HFFc6 (cell line): ENCODE data around the gene POP5. TPM values are rescaled to one million over a fixed set of nuclear protein-coding genes. Genes with fewer than 3 reads are reported as not detected.

ENCODE experiments used
- DNase-seq: peaks from one replicate; pipeline ENCODE4 v3.0.0-alpha.2; 2018
- H3K27ac Mint-ChIP-seq: 2 replicates; pipeline ENCODE4 v1.8.0; 2020; ENCODE audit warnings: mild to moderate bottlenecking, mixed read lengths
- H3K27me3 Mint-ChIP-seq: 2 replicates; pipeline ENCODE4 v1.8.0; 2021; ENCODE audit warnings: mild to moderate bottlenecking, moderate library complexity, mixed read lengths; ENCODE audit not compliant: insufficient read depth
- H3K36me3 Mint-ChIP-seq: 2 replicates; pipeline ENCODE4 v1.8.0; 2021; ENCODE audit warnings: low read depth, mixed read lengths
- H3K4me1 Mint-ChIP-seq: 2 replicates; pipeline ENCODE4 v1.8.0; 2020; ENCODE audit warnings: low read depth, mixed read lengths
- H3K4me3 Mint-ChIP-seq: 2 replicates; pipeline ENCODE4 v1.8.0; 2020; ENCODE audit warnings: mild to moderate bottlenecking, moderate library complexity, mixed read lengths
- H3K9me3 Mint-ChIP-seq: 2 replicates; pipeline ENCODE4 v1.8.0; 2020; ENCODE audit warnings: mild to moderate bottlenecking, mixed read lengths
- CTCF ChIP-seq: fragments of 200-600 bp; sonication (generic); IDR thresholded peaks from 2 replicates; pipeline ENCODE4 v1.5.0; 2021; ENCODE audit warnings: antibody characterized with exemption, mild to moderate bottlenecking
- total RNA-seq, 6 experiments: library from RNA; stranded (reverse); fragmentation: NEBNext Ultra II Directional; extraction: Animal tissue kit (Norgen Biotek cat#: 25700); gene quantifications; 2 replicates in 1 of 6; 3 replicates in 5 of 6; pipeline ENCODE4 v1.2.3, GENCODE V29; 2021

Gene POP5
- total RNA-seq, 6 experiments from 2014 or later, result 56.5 to 63.4 (median 60.6) TPM

GRCh38 chr12:120590741-120591407 lies 9.7 kb upstream of the POP5 start:
- no peaks in the 10 kb centered on the region for H3K36me3 Mint-ChIP-seq
- H3K4me1 Mint-ChIP-seq, result no peaks in the 10 kb centered on the region

GRCh38 chr12:120588948-120589930 lies 8.0 kb upstream of the POP5 start:
- Mint-ChIP-seq H3K27ac (no peak overlapping the region), H3K4me1 (peaks cover under 1% of the 10 kb centered on the region; the same call in 1 of the 2 replicates), H3K27me3 (peaks cover 18% of the 10 kb centered on the region), H3K4me3 (no peak overlapping the region), H3K36me3 (no peaks in the 10 kb centered on the region), H3K9me3 (no peaks in the 10 kb centered on the region)
- no peak for TF ChIP-seq CTCF
- no peak for DNase-seq

More at GRCh38 chr12:120590741-120591407, 9.7 kb upstream of the POP5 start:
- no peak for TF ChIP-seq CTCF
- Mint-ChIP-seq H3K9me3 (no peaks in the 10 kb centered on the region), H3K27ac (no peak overlapping the region), H3K27me3 (peaks cover 27% of the 10 kb centered on the region), H3K4me3 (no peak overlapping the region)
- DNase-seq, result no peak

GRCh38 chr12:120588371-120588770 lies 7.2 kb upstream of the POP5 start:
- no peak for DNase-seq
- no peaks in the 10 kb centered on the region for H3K9me3 Mint-ChIP-seq
- H3K36me3 Mint-ChIP-seq, result no peaks in the 10 kb centered on the region
- TF ChIP-seq CTCF, result no peak
- H3K27ac Mint-ChIP-seq, result no peak overlapping the region
- H3K4me1 Mint-ChIP-seq, result peaks cover 9% of the 10 kb centered on the region
- H3K27me3 Mint-ChIP-seq, result peaks cover 21% of the 10 kb centered on the region
- no peak overlapping the region for H3K4me3 Mint-ChIP-seq

- Mint-ChIP-seq H3K27me3 (peaks cover 20% of the 10 kb centered on the region), H3K4me1 (peaks cover 18% of the 10 kb centered on the region), H3K27ac (no peak overlapping the region), H3K36me3 (no peaks in the 10 kb centered on the region), H3K4me3 (no peak overlapping the region), H3K9me3 (no peaks in the 10 kb centered on the region)
- TF ChIP-seq CTCF, result no peak
- no peak for DNase-seq
These were observed 5.7 kb upstream of the POP5 start for GRCh38 chr12:120586860-120587259.

- Mint-ChIP-seq H3K4me1 (peaks cover 24% of the 10 kb centered on the region), H3K27ac (no peak overlapping the region), H3K9me3 (no peaks in the 10 kb centered on the region), H3K4me3 (no peak overlapping the region), H3K36me3 (no peaks in the 10 kb centered on the region), H3K27me3 (peaks cover 14% of the 10 kb centered on the region)
- DNase-seq, result no peak
- no peak for TF ChIP-seq CTCF
These were observed 5.0 kb upstream of the POP5 start for GRCh38 chr12:120586206-120586605.
